HG02571 (cell line): ENCODE results near the gene PIK3R3.

Experiments
- ATAC-seq: cut with Tn5 transposase; IDR thresholded peaks from one replicate; pipeline ENCODE4 v1.9.1; 2021; ENCODE audit warnings: mild to moderate bottlenecking, moderate library complexity; ENCODE audit not compliant: unreplicated experiment

The PIK3R3 gene

DNA sequence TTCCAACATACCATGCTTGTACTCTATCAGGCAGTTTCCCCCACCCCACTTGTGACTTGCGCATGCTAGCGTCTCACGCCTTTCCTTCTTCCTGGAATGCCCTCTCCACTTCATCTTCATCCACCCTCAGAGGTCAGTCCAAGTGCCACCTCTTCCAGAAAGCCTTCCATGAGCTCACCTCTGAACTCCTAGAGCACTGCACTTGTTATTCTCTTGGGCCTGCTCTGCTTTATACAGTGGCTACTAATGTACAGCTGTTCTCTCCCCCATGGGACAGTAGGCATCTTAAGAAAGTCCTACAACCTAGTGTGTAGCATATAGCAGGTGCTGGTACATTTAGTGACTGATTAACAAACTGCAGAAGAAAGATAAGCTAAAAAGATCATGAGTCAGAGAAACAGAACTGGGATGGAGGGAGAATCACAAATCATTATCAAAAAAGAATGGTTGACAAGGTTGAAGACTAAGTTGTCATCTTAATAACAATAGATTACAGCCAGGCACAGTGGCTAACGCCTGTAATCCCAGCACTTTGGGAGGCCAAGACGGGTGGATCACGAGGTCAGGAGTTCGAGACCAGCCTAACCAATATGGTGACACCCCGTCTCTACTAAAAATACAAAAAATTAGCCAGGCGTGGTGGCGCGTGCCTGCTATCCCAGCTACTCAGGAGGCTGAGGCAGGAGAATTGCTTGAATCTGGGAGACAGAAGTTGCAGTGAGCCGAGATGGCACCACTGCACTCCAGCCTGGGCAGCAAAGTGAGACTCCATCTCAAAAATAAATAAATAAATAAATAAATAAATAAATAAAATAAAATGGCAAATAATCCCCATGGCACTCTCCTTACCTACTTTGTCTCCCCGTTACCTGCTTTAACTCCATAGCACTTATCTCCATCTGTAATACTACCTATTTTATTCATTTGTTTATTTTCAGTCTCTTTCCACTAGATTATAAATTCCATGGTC is 26.2 kb upstream of the PIK3R3 start:
- no peak for ATAC-seq

DNA sequence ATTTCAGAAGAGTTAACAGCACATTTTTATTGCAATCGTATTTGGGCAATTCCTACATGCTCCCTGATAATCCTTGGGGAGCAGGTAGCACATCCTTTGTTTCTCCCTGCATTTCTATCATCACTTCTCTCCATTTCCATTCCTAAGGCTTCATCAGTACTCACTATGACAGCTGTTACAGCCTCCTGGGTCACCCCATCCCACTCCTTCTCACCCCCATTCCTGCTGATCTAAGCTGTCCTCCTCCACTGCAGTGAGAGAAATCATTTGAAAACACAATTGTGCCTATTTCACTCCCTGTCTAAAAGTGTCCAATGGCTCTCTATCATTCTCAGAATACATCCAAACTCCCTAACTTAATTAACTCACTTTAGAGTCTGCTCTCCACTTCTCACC is 25.5 kb upstream of the PIK3R3 start:
- no peak for ATAC-seq

DNA sequence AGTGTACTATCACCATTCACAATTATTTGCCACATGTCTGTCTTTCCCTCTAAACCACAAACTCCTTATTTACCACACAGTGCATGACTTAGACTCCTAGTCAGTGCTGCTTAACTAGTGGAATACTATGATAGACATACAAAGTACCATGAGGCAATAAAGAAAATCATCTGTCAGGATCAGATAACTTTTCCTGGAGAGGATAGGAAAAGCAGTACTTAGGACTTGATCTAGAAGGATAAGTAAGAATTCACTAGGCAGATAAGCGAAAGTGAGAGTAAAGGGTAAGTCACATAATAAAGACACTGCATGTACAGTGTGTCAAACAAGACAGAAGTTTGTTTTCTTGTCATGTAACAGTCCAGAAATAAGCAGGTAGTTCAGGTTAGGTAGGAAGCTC is 21.3 kb upstream of the PIK3R3 start:
- ATAC-seq: no peak

DNA sequence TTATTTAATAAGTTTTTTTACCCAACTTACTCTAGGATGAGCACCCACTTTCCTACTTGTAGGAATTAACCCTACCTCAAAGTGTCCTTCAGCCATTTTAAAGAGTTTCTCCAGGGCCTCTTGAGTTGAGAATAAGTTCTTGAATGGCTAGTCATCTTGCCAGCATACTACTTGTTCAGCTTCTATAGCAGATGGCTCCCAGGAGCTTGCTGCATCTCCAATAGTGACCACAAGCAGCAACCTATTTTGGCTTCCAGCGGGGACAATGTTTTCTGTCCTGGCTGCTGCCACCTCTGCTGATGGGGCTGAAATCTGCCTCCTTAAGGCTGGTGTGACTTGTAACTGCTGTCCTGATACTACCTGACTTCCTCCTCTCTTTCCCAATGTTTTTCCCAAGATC is 20.8 kb upstream of the PIK3R3 start:
- no peak for ATAC-seq

DNA sequence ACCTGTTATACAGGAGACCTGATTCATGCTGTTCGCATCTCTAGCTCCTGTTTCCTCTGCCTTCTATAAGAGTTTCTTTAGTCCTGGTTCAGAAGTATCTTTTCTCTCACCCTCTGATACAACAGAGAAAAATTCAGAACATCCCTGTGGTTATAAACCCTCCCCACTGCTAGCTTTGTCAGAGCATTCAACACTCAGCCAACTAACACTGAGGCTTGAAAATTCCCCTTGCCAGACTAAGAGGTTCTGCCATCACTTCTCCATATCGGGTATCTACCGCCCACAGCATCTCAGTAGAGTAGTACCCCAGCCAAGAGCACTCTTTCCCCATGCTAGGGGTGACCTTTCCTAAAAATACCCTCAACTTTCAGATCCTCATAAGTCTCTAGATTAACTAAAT is 19.6 kb upstream of the PIK3R3 start:
- no peak for ATAC-seq

DNA sequence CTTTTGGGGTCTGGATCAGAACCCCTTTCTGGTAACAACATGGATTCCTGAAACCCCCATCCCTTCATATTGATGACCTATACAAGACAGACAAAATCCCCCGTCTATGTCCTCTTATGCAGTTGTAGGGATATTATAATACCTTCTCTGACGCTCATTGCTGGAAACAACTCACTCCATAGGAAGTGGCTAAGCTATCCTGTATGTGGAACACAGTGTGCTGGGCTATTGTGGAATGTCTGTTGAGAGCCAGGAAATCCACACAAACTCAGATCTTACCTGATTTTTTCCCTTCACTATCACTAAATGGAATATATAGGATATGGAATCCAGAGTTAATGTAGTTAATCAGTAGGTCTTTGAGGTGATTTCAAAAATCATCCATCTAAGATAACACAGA is 17.7 kb upstream of the PIK3R3 start:
- ATAC-seq: no peak

DNA sequence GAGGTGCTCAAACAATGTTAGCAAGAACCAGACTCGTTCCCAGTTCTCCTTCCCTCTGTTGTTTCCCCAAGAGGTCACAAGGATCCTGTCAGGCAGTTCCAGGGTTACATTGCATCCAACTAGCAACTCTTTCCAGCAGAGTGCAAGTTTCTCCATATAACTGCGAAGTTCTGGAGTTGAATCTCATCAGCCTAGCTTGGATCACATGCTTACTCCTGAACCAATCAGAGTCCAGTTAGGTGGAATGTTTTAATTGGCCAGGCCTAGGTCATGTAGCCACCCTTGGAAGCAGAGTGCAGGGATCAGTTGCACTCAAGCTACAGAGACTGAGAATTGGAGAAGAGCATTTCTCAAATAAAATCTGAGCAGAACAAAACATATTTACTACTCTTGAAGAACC is 15.9 kb upstream of the PIK3R3 start:
- ATAC-seq: no peak

DNA sequence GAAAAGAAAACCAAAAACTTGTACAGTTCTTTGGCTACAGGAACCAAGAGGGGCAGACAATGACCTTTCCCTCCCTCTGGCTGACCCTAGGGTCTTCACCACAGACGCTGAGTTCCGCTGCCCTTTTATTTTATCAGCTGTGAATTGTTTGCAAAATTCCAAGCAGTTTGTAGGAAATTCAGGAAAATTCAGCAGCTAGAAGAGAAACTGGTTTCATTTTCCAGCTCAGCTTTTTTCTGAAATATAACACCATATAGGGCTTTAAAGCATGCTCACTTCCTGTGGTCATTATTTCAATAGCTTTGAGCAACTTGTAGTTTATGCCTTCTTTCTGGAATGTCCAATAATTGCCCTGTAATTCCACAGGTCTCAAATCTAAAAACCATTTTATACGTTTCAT is 5.5 kb upstream of the PIK3R3 start:
- no peak for ATAC-seq

DNA sequence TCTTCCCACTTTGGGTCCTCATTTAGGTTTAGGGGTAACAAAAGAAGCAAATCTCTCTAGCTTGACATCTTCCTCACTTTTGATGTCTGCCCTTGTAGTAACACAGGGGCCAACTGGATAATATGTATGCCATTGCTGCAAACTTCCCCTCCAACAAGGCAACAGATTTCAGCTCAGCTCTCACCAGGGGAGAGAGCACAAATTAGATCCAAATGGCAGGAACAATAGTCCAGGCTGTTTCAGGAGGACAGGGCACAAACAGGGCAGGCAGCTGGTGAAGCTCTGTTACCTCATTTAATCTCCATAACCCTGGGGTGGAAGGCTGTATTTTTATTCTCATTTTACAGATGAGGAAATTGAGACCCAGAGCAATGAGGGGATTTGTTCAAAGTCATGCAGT is 4.3 kb upstream of the PIK3R3 start:
- ATAC-seq: no peak

DNA sequence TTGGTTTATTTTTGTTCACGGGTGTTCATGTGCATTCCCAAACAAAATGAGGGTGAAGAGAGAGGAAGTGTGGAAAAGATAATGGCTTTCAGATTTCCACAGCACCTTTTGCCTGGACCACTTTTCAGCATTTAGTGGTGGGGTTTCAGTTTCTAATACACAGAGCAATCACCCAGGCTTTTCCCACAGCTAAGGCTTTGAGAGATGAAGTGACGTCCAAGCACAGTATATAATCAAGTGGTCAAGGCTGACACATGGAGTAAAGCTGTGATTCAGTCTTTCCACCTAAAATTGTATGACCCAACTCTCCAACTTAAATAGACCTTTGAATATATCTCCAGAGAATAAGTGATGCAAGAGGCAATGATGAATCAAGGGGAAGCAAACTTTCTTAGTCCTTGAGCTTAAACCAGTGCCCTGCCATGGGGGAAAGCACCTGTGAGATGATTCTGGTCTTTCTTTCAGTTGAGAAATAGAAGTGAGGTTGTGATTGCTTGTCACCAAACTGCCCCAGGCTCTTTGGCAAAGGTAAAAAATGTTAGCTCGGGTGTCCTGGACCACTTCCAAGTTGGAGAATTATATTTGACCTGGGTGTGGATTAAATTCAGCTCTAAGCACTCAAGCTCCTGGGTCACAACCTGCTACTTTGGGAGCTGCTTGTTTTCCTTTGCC is 2.4 kb upstream of the PIK3R3 start:
- ATAC-seq: no peak

DNA sequence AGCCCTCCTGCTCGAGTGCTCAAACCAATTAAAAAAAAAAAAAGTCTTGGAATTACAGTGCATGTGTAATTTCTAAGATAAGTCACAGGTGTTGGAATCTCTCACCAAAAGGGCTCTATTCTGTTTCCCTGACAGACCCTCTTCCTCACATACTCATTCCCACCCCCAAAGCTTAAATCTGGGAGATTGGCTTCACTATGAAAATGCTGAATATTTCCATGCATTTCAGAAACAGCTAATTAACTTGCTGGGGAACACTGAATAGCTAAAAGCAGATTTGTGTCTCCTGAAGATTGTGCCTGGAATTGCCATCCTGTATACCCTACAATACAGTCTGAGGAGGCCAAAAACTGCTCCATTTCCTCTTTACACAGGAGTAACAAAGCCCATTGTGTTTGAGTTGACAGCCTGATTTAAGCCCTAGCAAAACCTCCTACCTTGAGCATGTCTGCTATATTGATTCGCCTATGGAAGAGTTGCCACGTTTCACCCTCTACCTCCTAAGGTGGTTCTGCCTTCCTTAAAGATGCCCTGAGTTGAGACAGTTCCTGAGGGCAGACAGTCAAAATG is 1.4 kb upstream of the PIK3R3 start:
- ATAC-seq: no peak

DNA sequence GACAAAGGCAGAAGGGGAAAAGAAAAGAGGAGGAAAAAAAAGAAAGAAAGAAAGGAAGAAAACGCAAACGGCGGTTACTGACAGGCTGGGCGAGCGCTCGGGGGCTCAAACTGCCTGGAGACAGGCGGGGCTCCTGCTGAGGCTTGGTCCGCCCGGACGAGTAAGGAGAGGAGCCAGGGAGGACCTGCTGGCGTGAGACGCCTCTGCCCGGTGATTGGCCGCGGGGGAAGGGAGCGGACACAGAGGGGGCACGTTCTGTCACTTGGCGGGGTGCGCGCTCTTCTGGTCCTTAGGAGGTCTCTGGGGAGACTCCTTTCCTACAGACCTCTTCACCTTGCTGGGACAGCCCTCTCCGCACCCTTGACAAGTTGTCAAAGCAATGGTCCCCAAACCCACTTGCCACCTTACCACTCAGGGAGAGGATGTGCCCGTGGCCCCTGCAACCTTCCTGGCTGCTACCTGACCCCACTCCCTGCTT is 791 bp upstream of the PIK3R3 start:
- ATAC-seq: peak; percentile 43

DNA sequence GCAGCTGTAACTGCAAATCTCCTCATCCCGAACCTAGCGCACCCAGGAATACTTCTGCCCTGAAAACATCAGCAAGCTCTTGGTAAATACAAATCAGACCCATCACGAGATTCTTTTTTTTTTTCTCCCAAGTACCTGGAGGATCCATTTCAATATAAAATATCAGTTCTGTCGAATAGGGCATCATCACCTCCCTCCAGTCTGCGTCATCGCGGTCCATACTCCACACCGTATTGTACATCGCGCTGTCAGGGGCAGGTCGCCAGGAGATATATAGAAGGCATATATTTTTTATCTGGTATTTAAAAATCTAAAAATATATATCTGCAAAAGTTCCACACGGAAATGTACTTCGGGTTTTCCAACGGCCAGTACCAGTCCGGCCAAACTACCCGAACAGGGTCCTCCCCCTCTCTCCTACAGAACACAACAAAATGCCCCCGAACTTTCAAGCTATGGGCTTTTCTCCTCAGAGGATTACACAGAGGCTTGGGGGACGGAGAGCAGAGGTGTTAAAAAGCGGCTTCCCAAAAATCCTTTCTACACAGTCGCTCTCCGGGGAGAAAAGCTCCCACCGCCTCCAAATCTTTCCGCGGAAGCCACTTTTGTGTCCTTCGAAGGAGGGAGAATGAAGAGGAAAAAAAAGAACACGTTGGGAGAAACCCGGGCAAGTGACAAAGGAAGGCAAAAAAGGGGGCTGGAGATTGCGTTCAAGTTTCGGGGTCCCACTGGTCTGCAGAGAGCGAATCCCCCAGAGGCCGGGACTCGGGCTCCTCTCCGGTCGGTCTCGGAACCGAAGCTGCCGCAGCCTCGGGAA is 509 bp downstream of the PIK3R3 start:
- ATAC-seq: no peak

DNA sequence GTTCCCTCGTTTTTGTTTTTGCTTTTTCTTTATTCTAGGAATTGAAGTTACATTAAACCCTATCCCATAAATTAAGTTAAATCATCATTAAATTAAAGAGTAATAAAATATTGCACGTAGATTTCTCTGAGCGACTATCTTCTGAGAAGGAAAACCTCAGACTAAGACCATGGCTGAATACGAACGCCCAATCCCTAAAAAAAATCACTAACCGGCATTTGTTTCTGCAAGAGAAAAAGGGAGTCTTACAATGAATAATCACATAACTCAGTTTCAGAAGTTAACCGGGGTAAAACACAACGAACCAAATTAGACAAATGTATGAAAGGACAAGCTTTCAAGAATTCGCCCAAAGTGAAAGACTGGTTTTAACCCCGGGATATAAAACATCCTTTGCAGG is 1.3 kb downstream of the PIK3R3 start:
- no peak for ATAC-seq

DNA sequence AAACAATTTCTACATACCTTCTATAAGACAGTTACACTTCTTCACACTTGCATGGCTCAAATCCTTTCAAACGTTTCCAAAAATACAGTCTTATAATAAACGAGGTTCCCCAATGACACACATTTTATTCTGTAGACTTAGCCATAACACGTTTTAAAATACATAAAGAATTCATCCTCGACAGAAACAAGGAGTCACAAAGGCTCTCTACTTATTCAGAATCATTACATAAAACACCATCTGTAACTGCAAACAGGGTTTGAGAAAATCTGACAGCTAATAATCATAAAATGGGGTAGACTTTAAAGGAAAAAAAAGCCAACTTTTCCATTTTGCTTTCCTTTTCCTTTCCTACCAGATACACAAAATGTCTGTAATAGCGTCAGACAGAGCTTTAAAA is 1.8 kb downstream of the PIK3R3 start:
- ATAC-seq: no peak

DNA sequence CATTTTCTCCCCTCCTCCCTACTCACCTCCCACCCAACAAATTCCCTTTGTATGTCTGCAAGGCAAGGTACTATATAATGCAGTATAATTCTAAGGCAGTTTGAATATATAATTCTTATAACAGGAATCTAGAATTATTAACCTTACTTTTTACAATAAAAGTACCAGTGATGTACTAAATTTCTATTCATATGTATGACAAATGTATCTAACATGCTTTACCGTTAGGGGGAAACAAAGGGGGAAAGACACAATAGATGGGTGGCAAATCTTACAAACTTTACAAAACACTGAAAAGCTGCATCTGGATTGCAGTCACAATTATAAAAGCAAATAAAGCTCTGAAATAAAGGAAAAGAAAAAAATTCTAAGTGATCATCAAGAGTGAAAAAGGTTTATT is 2.3 kb downstream of the PIK3R3 start:
- ATAC-seq: no peak

DNA sequence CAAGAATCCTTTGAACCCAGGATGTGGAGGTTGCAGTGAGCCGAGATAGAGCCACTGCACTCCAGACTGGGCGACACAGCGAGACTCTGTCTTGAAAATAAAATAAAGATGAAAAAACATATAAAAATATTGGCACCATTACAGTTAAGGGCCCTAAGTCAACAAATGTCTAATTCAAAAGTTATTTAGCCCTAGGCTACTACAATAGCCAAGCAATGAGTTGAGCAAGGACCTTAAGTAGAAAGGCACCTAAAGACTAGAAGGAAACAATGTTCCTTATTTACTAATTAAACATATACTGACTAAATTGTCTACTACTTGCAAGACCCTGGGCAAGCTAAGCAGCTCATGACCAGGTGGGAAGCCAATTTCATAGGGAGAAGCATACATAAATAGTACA is 4.1 kb downstream of the PIK3R3 start:
- no peak for ATAC-seq

DNA sequence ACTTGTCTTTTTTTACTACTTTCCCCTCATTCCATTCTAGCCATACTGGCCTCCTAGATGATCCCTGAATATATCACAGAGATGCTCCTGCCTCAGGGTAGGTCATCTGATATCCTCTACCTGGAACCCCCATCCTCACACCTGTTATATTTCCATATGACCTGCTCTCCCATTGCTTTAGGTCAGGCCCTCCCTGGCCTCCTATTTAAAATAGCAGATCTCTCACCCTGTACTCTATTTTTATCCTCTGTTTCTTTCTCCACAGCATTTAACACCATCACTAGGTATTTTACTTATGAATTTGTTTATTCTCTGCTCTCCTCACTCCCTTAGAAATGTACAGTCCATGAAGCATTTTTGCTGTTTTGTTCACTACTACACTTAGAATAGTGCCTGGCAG is 13.6 kb downstream of the PIK3R3 start:
- ATAC-seq: no peak

DNA sequence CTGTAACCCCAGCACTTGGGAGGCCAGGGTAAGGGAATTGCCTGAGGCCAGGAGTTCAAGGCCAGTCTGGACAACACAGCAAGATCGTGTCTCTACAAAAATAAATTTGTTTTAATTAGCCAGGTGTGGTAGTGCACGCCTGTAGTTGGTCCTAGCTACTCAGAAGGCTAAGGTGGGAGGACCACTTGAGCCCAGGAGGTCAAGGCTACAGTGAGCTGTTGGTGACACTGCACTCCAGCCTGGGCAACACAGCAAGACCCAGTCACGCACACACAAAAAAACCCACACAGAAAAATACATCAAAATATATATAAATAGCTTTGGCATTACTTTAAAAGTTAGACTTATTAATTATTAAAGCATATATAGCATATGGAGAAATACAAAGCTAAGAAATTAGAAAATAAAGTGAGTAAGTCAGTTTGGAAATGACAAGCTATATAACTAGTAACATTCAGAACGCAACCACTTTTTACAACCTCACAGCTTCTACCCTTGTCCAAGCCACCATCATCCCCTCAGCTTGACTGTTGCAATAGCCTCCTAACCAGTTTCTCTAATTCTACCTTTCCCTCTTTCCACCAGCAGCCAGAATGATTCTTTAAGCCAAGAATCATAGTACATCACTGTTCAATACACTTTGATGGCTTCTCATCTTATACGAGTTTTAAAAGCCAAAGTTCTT is 14.5 kb downstream of the PIK3R3 start:
- no peak for ATAC-seq

DNA sequence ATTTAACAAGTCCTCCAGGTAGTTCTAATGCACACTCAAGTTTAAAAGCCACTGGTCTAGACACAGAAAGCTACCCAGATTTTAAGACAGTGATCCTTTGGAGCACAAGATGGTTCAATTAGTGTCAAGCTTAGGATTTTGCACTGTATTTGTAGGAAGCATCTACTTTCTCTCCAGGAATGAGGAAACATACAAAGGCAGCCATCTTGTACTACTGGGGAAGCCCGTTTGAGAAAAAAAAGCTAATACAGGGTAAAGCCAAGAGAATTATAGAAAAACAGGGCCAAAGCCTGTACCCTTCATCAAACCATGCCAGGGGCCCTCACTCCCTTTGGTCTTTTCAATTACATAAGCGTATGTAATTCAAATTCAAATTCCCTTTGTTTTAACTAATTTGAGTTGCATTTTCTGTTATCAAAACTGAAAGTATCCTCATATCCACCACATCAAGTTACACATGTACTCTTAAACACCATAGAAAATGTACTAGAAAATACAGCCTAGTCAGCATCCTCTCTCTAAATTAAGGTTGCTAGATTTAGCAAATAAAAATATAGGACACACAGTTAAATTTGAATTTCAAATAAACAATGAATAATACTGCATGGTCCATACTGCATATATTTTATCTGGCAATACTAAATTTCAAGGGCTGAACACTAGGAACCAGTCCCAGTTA is 17.4 kb downstream of the PIK3R3 start:
- ATAC-seq: no peak
